HEK293 (cell line): Measurements from ENCODE around the gene ACAD8.

Source experiments
- CTCF ChIA-PET: fragments of 350-600 bp; formaldehyde crosslinking; extraction: SDS; loops from one replicate; lab custom pipeline; 2021; ENCODE audit warnings: antibody characterized with exemption; lab: Yijun Ruan, JAX
- POLR2A ChIA-PET: fragments of 300-600 bp; formaldehyde crosslinking; extraction: SDS; loops from one replicate; lab custom pipeline; 2020; ENCODE audit warnings: antibody characterized with exemption, inconsistent platforms; lab: Yijun Ruan, JAX
- H3K27ac ChIP-seq: fragments of 200-500 bp; sonication (Bioruptor generic); 2 replicates; pipeline ENCODE4 v1.5.1; 2014; ENCODE audit warnings: low read depth, low read length, control low read depth, inconsistent platforms; ENCODE audit errors: extremely low read depth
- H3K36me3 ChIP-seq, 2 experiments: fragments of 200-500 bp in 1 of 2; sonication (Bioruptor generic) in 1 of 2; 1 replicate in 1 of 2; 2 replicates in 1 of 2; pipeline ENCODE4 v1.5.1; 2014 to 2017; ENCODE audit warnings: inconsistent platforms in 2 of 2, low read length in 2 of 2; ENCODE audit not compliant: control insufficient read depth in 2 of 2, insufficient read depth in 1 of 2
- H3K4me1 ChIP-seq: fragments of 200-500 bp; sonication (Bioruptor generic); 2 replicates; pipeline ENCODE4 v1.5.1; 2014; ENCODE audit warnings: mild to moderate bottlenecking, low read length, inconsistent platforms; ENCODE audit not compliant: control insufficient read depth, insufficient read depth
- H3K4me3 ChIP-seq: 2 replicates; pipeline ENCODE4 v1.5.1; 2011; ENCODE audit warnings: low read depth, mild to moderate bottlenecking, control low read depth, low read length, moderate library complexity
- H3K9me3 ChIP-seq: fragments of 200-500 bp; sonication (Bioruptor generic); 2 replicates; pipeline ENCODE4 v1.5.1; 2014; ENCODE audit warnings: low read depth, low read length, inconsistent platforms; ENCODE audit not compliant: control insufficient read depth, insufficient read depth
- HOXC10 ChIP-seq: sonication (generic); formaldehyde crosslinking; IDR thresholded peaks from 2 replicates; pipeline ENCODE4 v1.8.1; 2023; ENCODE audit warnings: mild to moderate bottlenecking, missing genetic modification reagents
- KLF8 ChIP-seq: fragments of 450-650 bp; formaldehyde crosslinking; IDR thresholded peaks from 2 replicates; pipeline ENCODE4 v1.5.1; 2016; ENCODE audit warnings: missing biosample characterization, missing genetic modification characterization
- PRDM1 ChIP-seq: fragments of 450-650 bp; formaldehyde crosslinking; IDR thresholded peaks from 2 replicates; pipeline ENCODE4; 2016; ENCODE audit warnings: missing biosample characterization, missing genetic modification characterization
- RBAK ChIP-seq: fragments of 450-650 bp; formaldehyde crosslinking; IDR thresholded peaks from 2 replicates; pipeline ENCODE4 v1.5.1; 2016; ENCODE audit warnings: missing biosample characterization, missing genetic modification characterization
- YY2 ChIP-seq: fragments of 450-650 bp; formaldehyde crosslinking; IDR thresholded peaks from 2 replicates; pipeline ENCODE4 v1.5.1; 2016; ENCODE audit warnings: missing biosample characterization, missing genetic modification characterization
- ZBTB1 ChIP-seq: fragments of 450-650 bp; formaldehyde crosslinking; IDR thresholded peaks from 2 replicates; pipeline ENCODE4 v1.5.1; 2016; ENCODE audit warnings: missing biosample characterization, missing genetic modification characterization
- ZBTB44 ChIP-seq: fragments of 450-650 bp; IDR thresholded peaks from 2 replicates; pipeline ENCODE4 v1.5.1; 2018; ENCODE audit warnings: missing biosample characterization, mild to moderate bottlenecking, missing genetic modification characterization
- ZBTB7A ChIP-seq: fragments of 450-650 bp; formaldehyde crosslinking; IDR thresholded peaks from 2 replicates; pipeline ENCODE4 v1.5.1; 2016; ENCODE audit warnings: low read depth, missing biosample characterization, missing genetic modification characterization
- ZEB2 ChIP-seq: fragments of 450-650 bp; formaldehyde crosslinking; IDR thresholded peaks from 2 replicates; pipeline ENCODE4 v1.5.1; 2016; ENCODE audit warnings: missing biosample characterization, missing genetic modification characterization
- ZNF239 ChIP-seq: fragments of 450-650 bp; formaldehyde crosslinking; IDR thresholded peaks from 2 replicates; pipeline ENCODE4 v1.5.1; 2016; ENCODE audit warnings: missing biosample characterization, missing genetic modification characterization
- ZNF266 ChIP-seq: fragments of 450-650 bp; formaldehyde crosslinking; IDR thresholded peaks from 2 replicates; pipeline ENCODE4 v1.5.1; 2016; ENCODE audit warnings: missing biosample characterization, missing genetic modification characterization, low read depth
- ZNF561 ChIP-seq: fragments of 450-650 bp; IDR thresholded peaks from 2 replicates; pipeline ENCODE4 v1.5.1; 2018; ENCODE audit warnings: missing biosample characterization, missing genetic modification characterization, borderline replicate concordance
- ZNF626 ChIP-seq: fragments of 450-650 bp; sonication (Bioruptor Pico); formaldehyde crosslinking; IDR thresholded peaks from 2 replicates; pipeline ENCODE4 v1.5.1; 2018; ENCODE audit warnings: missing biosample characterization, missing genetic modification characterization, inconsistent platforms
- ZNF658 ChIP-seq: fragments of 450-650 bp; formaldehyde crosslinking; IDR thresholded peaks from 2 replicates; pipeline ENCODE4; 2016; ENCODE audit warnings: missing biosample characterization, missing genetic modification characterization
- ZNF664 ChIP-seq: fragments of 450-650 bp; formaldehyde crosslinking; IDR thresholded peaks from 2 replicates; pipeline ENCODE4 v1.5.1; 2016; ENCODE audit warnings: missing biosample characterization, missing genetic modification characterization
- ZNF677 ChIP-seq: fragments of 450-650 bp; IDR thresholded peaks from 2 replicates; pipeline ENCODE4 v1.5.0; 2018; ENCODE audit warnings: missing biosample characterization, mild to moderate bottlenecking, missing genetic modification characterization, moderate library complexity
- ZNF777 ChIP-seq: fragments of 450-650 bp; formaldehyde crosslinking; IDR thresholded peaks from 2 replicates; pipeline ENCODE4 v1.5.1; 2017; ENCODE audit warnings: missing biosample characterization, missing genetic modification characterization, borderline replicate concordance
- TF ChIP-seq, protein P1 (sequence below): fragments of 450-650 bp; formaldehyde crosslinking; IDR thresholded peaks from 2 replicates; pipeline ENCODE4 v1.5.1; 2016; ENCODE audit warnings: missing biosample characterization, missing genetic modification characterization, borderline replicate concordance
- TF ChIP-seq, protein P2 (sequence below): fragments of 450-650 bp; formaldehyde crosslinking; IDR thresholded peaks from 2 replicates; pipeline ENCODE4 v1.5.1; 2017; ENCODE audit warnings: missing biosample characterization, missing genetic modification characterization
- TF ChIP-seq, protein P3 (sequence below): fragments of 450-650 bp; formaldehyde crosslinking; IDR thresholded peaks from 2 replicates; pipeline ENCODE4 v1.5.1; 2016; ENCODE audit warnings: missing biosample characterization, missing genetic modification characterization

ACAD8 gene

DNA sequence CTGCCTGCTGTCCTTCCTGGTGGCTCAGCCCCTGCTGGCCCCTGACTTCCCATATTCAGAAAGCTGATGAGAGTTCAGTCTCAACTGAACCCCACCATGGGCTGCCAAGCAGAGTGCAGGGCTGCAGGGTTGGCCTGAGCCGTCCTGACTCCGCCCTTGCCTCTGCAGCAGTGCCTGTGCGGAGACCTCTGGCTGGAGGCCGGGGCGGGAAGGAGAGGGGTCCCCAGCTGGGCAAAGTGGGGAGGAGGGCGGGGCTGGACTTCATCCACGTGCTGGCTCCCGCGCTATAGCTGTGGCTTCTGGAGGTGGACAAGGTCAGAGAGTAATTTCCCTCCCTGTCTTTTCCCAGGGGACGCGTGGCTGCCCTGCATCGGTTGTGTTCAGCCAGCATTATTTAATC is 36.4 kb downstream of the ACAD8 start:
- ChIA-PET CTCF (no interaction called here), POLR2A (no interaction called here)

More for the DNA sequence above, 36.4 kb downstream of the ACAD8 start:
- Histone ChIP-seq H3K27ac (no peak overlapping the region), H3K4me1 (no peaks in the 10 kb centered on the region), H3K36me3 (no peaks in the 10 kb centered on the region), H3K4me3 (no peak overlapping the region), H3K9me3 (no peaks in the 10 kb centered on the region)
- no peak for TF ChIP-seq ZNF664 (tag by site-specific recombination)
- no peak for TF ChIP-seq ZNF626
- TF ChIP-seq ZNF239 (tag by site-specific recombination) = no peak
- TF ChIP-seq, protein P1, sequence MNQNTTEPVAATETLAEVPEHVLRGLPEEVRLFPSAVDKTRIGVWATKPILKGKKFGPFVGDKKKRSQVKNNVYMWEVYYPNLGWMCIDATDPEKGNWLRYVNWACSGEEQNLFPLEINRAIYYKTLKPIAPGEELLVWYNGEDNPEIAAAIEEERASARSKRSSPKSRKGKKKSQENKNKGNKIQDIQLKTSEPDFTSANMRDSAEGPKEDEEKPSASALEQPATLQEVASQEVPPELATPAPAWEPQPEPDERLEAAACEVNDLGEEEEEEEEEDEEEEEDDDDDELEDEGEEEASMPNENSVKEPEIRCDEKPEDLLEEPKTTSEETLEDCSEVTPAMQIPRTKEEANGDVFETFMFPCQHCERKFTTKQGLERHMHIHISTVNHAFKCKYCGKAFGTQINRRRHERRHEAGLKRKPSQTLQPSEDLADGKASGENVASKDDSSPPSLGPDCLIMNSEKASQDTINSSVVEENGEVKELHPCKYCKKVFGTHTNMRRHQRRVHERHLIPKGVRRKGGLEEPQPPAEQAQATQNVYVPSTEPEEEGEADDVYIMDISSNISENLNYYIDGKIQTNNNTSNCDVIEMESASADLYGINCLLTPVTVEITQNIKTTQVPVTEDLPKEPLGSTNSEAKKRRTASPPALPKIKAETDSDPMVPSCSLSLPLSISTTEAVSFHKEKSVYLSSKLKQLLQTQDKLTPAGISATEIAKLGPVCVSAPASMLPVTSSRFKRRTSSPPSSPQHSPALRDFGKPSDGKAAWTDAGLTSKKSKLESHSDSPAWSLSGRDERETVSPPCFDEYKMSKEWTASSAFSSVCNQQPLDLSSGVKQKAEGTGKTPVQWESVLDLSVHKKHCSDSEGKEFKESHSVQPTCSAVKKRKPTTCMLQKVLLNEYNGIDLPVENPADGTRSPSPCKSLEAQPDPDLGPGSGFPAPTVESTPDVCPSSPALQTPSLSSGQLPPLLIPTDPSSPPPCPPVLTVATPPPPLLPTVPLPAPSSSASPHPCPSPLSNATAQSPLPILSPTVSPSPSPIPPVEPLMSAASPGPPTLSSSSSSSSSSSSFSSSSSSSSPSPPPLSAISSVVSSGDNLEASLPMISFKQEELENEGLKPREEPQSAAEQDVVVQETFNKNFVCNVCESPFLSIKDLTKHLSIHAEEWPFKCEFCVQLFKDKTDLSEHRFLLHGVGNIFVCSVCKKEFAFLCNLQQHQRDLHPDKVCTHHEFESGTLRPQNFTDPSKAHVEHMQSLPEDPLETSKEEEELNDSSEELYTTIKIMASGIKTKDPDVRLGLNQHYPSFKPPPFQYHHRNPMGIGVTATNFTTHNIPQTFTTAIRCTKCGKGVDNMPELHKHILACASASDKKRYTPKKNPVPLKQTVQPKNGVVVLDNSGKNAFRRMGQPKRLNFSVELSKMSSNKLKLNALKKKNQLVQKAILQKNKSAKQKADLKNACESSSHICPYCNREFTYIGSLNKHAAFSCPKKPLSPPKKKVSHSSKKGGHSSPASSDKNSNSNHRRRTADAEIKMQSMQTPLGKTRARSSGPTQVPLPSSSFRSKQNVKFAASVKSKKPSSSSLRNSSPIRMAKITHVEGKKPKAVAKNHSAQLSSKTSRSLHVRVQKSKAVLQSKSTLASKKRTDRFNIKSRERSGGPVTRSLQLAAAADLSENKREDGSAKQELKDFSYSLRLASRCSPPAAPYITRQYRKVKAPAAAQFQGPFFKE (tag by site-specific recombination) = no peak
- TF ChIP-seq HOXC10 = no peak
- TF ChIP-seq ZEB2 (tag by site-specific recombination) = no peak
- TF ChIP-seq PRDM1 (tag by site-specific recombination) = no peak
- no peak for TF ChIP-seq YY2 (tag by site-specific recombination)
- TF ChIP-seq, protein P2, sequence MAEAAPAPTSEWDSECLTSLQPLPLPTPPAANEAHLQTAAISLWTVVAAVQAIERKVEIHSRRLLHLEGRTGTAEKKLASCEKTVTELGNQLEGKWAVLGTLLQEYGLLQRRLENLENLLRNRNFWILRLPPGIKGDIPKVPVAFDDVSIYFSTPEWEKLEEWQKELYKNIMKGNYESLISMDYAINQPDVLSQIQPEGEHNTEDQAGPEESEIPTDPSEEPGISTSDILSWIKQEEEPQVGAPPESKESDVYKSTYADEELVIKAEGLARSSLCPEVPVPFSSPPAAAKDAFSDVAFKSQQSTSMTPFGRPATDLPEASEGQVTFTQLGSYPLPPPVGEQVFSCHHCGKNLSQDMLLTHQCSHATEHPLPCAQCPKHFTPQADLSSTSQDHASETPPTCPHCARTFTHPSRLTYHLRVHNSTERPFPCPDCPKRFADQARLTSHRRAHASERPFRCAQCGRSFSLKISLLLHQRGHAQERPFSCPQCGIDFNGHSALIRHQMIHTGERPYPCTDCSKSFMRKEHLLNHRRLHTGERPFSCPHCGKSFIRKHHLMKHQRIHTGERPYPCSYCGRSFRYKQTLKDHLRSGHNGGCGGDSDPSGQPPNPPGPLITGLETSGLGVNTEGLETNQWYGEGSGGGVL (tag by site-specific recombination) = no peak
- no peak for TF ChIP-seq KLF8 (tag by site-specific recombination)
- TF ChIP-seq ZNF677 = no peak
- TF ChIP-seq ZNF658 (tag by site-specific recombination) = no peak
- no peak for TF ChIP-seq ZBTB1 (tag by site-specific recombination)
- TF ChIP-seq ZNF561 = no peak
- no peak for TF ChIP-seq ZBTB7A (tag by site-specific recombination)
- TF ChIP-seq, protein P3, sequence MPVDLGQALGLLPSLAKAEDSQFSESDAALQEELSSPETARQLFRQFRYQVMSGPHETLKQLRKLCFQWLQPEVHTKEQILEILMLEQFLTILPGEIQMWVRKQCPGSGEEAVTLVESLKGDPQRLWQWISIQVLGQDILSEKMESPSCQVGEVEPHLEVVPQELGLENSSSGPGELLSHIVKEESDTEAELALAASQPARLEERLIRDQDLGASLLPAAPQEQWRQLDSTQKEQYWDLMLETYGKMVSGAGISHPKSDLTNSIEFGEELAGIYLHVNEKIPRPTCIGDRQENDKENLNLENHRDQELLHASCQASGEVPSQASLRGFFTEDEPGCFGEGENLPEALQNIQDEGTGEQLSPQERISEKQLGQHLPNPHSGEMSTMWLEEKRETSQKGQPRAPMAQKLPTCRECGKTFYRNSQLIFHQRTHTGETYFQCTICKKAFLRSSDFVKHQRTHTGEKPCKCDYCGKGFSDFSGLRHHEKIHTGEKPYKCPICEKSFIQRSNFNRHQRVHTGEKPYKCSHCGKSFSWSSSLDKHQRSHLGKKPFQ (tag by site-specific recombination) = no peak
- no peak for TF ChIP-seq ZNF266
- TF ChIP-seq ZBTB44 (tag by site-specific recombination) = no peak
- no peak for TF ChIP-seq ZNF777 (tag by site-specific recombination)
- no peak for TF ChIP-seq RBAK (tag by site-specific recombination)
